GM18511 (cell line): Measurements from ENCODE around the gene MAGEA9B.
"Not testable (repeated sequence)": the region's sequence is repeated elsewhere in the genome, so short reads cannot be mapped to it uniquely, and the experiment has no call there.

Experiments used
- ATAC-seq: cut with Tn5 transposase; IDR thresholded peaks from one replicate; pipeline ENCODE4 v1.9.1; 2021; ENCODE audit warnings: mild to moderate bottlenecking, moderate library complexity; ENCODE audit not compliant: unreplicated experiment

Gene MAGEA9B, protein sequence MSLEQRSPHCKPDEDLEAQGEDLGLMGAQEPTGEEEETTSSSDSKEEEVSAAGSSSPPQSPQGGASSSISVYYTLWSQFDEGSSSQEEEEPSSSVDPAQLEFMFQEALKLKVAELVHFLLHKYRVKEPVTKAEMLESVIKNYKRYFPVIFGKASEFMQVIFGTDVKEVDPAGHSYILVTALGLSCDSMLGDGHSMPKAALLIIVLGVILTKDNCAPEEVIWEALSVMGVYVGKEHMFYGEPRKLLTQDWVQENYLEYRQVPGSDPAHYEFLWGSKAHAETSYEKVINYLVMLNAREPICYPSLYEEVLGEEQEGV

DNA sequence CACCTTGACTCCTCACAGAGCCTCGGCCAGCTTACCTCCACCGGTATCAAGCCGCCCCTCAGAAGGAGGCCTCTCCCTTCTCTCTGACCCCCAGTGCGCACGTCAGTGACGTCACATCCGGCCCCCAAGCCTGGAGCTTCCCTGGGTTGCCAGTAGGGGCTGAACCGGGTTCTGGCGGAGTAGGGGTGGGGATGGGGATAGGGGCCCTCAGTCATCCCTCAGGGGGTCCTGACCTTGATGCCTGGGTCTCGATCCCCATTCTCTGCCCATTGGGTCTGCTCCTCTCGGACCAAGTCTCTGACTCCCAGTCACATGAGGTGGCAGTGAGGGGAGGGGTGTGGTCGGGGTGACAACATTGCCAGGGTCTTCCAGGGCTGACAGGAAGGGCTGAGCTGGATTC is at the start of gene MAGEA9B:
Gene MAGEA9B, minus strand, starts transcription at position 101 of the 400 bp plus-strand sequence. CDS start 4,280 bp downstream, outside the sequence.
- ATAC-seq, result not testable (repeated sequence)

DNA sequence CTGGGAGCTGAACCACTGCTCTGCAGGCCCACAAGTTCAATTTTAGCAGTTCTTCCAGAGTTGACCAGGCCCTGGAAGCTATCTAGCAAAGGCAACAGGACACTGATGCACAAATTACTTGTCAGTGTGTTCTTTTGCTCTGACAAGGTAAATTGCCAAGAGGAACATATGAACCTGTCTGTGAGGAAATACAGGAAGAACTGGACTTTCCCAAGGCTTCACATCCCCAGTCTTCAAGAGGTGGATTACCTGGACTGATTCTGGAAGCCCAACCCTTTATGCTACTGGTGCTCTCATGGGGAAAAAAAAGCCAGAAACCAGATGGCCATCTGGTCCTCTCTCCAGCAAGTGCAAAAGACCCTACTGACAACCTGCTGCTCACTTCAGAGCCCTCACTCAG is 46.3 kb upstream of the MAGEA9B start:
- ATAC-seq, result no peak

- ATAC-seq, result peak; percentile 87
These were observed 44.2 kb upstream of the MAGEA9B start, which contains the start of gene TMEM185A for GRCh38 chrX:149631234-149632165. Gene TMEM185A, minus strand, starts transcription at chrX:149631792. Its CDS starts 212 bp downstream, at chrX:149631580.

DNA sequence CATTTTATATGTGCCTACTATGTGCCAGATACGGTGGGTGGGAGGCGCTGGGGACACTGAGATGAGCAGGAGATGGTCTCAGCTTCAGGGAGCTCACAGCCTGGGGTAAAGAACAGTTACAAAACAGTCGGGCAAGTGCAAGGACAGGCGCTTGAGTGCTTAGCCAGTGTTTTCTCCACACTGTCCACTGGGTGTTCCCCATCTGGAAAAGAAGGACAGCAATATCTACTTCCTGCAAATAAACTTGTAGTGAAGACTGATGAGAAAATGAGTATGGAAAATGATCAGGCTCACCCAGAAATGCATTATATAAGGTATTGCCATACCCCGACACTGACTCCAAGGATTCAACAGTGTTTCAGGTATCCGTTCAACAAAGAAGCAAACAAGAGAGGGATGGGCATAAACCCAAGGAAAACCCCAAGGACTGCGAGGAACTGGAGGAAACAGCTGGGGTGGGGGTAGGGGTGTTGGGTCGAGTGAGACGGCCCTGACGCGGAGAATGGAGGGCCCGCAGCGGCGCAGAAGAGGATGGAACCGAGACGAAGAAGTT is 43.5 kb upstream of the MAGEA9B start:
- ATAC-seq, result no peak

- ATAC-seq, result no peak
These were observed 42.6 kb upstream of the MAGEA9B start for GRCh38 chrX:149629730-149630387.

DNA sequence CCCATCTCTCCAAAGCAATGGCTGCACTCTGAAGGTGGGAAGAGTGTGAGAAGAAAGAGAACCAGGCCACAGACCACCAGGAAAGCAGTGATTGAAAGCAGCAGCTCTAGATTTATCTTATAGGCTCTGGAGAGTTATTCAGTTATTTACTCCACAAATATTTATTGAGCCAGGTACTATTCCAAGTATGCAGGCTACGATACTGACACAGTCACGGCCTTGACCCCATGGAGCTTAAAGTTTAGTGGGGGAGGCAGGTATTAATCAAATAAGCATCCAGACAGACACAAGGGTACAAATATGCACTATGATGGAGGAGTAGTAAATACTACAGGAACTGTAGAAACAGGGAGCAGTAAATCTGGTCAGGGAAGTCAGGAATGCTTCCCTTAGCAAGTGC is 41.5 kb upstream of the MAGEA9B start:
- ATAC-seq, result no peak

DNA sequence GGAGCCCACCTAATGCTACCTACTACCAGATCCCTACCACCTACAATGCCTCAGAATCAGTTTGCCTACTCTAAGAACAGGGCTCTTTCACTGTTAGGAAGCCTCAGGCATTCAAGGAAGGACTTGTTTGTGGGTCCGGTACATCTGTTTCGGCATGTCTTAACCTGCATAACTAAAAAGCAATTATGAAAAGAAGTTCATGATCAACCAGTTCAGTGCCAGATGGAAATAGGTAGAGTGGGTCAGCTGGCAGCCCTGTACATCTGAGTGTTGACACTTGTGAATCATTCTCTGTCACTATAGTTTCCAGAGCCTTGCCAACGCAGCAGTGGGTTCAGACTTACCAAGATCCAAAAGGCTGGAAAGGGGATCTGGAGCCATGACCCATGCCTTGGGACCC is 41.0 kb upstream of the MAGEA9B start:
- no peak for ATAC-seq

DNA sequence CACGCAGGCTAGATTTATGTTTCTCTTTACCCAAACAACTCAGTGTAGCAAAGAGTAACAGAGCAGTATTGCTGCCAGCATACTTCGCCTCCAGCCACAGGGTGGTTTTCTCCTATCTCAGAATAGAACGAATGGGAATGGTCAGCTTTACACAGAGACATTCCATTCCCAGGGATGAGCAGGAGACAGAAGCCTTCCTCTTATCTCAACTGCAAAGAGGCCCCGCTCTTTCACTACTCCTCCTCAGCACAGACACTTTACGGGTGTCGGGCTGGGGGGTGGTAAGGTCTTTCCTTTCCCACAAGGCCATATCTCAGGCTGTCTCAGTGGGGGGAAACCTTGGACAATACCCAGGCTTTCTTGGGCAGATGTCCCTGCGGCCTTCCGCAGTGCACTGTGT is 39.6 kb upstream of the MAGEA9B start:
- ATAC-seq, result not testable (repeated sequence)

DNA sequence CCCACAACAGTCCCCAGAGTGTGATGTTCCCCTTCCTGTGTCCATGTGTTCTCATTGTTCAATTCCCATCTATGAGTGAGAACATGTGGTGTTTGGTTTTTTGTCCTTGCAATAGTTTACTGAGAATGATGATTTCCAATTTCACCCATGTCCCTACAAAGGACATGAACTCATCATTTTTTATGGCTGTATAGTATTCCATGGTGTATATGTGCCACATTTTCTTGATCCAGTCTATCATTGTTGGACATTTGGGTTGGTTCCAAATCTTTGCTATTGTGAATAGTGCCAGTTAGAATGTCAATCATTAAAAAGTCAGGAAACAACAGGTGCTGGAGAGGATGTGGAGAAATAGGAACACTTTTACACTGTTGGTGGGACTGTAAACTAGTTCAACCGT is 32.4 kb upstream of the MAGEA9B start:
- ATAC-seq, result not testable (repeated sequence)

DNA sequence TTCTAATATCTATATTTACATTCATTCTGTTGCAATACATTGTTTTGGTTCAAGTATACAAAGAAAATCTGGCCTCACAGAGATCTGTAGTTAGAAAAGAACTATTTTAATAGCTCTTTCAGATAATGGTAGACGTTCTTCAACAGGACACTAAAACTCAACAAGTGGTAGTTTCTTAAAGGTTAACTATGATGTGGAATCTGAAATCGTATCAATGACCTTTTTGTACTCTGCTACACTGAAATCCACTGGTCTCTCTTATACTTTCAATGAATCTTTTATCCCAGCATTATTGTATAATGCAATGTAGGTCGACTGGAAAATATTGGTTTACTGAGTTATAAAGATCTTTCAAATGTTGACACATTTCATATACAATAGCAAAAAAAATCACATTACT is 31.6 kb upstream of the MAGEA9B start:
- ATAC-seq, result no peak

- no peak for ATAC-seq
These were observed 24.4 kb upstream of the MAGEA9B start for GRCh38 chrX:149611623-149612175.

- ATAC-seq, result no peak
These were observed 23.3 kb upstream of the MAGEA9B start for GRCh38 chrX:149610511-149610910.

- no peak for ATAC-seq
These were observed 20.4 kb upstream of the MAGEA9B start for GRCh38 chrX:149607699-149608098.

- not testable (repeated sequence) for ATAC-seq
These were observed 18.1 kb upstream of the MAGEA9B start for GRCh38 chrX:149605248-149605885.

DNA sequence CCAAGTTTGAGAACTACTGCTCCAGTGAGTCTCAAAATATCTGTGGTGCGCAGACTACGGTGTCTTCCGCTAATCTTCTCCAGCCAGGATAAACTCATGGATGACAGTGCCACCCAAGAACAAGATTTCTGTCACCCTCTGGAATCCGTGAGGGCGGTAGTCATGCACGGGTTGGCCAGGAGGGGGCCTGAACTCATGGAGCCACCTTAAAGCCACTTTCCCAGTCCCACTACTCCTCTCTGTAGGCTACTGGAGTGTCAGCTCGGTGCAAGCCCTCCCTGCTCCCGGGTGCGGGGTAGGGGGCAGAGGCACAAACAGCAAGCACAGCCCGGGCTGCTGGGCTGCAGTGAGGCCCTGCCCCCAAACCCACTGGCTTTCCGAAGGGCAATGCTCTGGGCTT is 11.3 kb upstream of the MAGEA9B start:
- ATAC-seq, result not testable (repeated sequence)

DNA sequence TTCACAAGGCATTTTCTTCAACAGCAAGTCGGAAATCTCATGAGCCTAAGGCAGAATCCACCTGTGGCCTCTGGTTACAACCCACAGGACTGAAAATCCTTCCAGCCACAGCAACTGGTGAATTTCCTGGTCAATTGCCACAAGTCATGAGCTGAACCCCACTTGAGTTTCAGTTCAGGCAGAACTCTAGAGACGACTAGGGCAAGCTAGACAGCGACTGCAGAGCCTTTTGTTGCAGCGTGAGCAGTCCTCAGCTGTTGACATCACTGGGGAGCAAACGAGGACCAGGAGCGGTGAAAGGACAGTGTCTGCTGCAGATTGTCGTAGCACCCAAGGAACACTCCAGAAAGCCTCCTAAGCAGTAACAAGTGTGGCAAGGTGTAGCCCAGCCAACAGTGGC is 8.7 kb upstream of the MAGEA9B start:
- ATAC-seq, result not testable (repeated sequence)

GRCh38 chrX:149595214-149595613 is 8.0 kb upstream of the MAGEA9B start, which contains the start of gene HSFX2:
Gene HSFX2, minus strand, starts transcription at chrX:149595314. Its CDS starts 614 bp downstream, at chrX:149594700.
- not testable (repeated sequence) for ATAC-seq

- ATAC-seq, result not testable (repeated sequence)
These were observed 3.7 kb upstream of the MAGEA9B start for GRCh38 chrX:149590993-149591392.

GRCh38 chrX:149585631-149586030 is 1.6 kb downstream of the MAGEA9B start:
- not testable (repeated sequence) for ATAC-seq

DNA sequence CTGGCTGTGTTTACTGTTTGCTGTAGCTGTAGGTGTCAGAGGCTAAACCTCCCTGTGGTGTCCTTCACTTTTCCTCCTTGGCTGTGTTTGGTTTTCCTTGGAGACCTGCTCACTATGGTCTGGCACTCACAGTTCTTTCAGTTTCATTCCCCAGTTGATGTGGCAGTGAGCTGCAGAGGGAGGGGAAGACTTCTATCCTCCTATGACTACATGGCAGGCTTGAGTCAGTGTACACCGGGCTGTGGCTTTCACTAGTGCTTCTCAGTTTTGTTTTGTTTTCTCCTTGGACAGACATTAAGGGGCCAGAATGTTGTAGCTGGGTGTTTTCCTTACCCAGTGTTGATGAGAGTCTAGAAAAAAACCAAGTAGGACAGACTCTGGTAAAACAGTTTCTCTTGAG is 13.8 kb downstream of the MAGEA9B start:
- peak; percentile 100 for ATAC-seq
